Activated CD4-positive, alpha-beta T cell treated with anti-CD3 and anti-CD28 coated beads for 36 hours (primary cell): Measurements from ENCODE around the gene GBP4. TPM values are rescaled to one million over a fixed set of nuclear protein-coding genes. Genes with fewer than 3 reads are reported as not detected.

ENCODE experiments used
- ATAC-seq: fragments of 200-7000 bp; cut with Tn5 transposase; one replicate; pipeline ENCODE4 v1.10.0; 2021; ENCODE audit warnings: mild to moderate bottlenecking, moderate library complexity
- CTCF ChIA-PET: fragments of 350-600 bp; sonication (Branson Sonifier 250); formaldehyde crosslinking; loops from one replicate; lab custom pipeline; 2021; ENCODE audit warnings: antibody characterized with exemption; lab: Charles Lee
- POLR2A ChIA-PET: fragments of 350-600 bp; sonication (Branson Sonifier 250); formaldehyde crosslinking; loops from one replicate; lab custom pipeline; 2021; ENCODE audit warnings: antibody characterized with exemption, inconsistent platforms; lab: Charles Lee
- DNase-seq: peaks from one replicate; pipeline ENCODE4 v3.0.0-alpha.2; 2020
- H3K27ac Mint-ChIP-seq: one replicate; pipeline ENCODE4 v1.8.0; 2021; ENCODE audit warnings: mixed read lengths
- H3K27me3 Mint-ChIP-seq: one replicate; pipeline ENCODE4 v1.8.0; 2021; ENCODE audit warnings: mixed read lengths
- H3K36me3 Mint-ChIP-seq: one replicate; pipeline ENCODE4 v1.8.0; 2021; ENCODE audit warnings: low read depth, mixed read lengths
- H3K4me1 Mint-ChIP-seq: one replicate; pipeline ENCODE4 v1.8.0; 2021; ENCODE audit warnings: mixed read lengths
- H3K4me3 Mint-ChIP-seq: one replicate; pipeline ENCODE4 v1.8.0; 2021; ENCODE audit warnings: mild to moderate bottlenecking, moderate library complexity, mixed read lengths
- H3K9me3 Mint-ChIP-seq: one replicate; pipeline ENCODE4 v1.8.0; 2021; ENCODE audit warnings: low read depth, mixed read lengths
- intact Hi-C, 2 experiments: fragments of 100-400 bp; cut with DNase I in 1 of 2; cut with micrococcal nuclease in 1 of 2; formaldehyde crosslinking; loops; one replicate each; pipeline versions ENCODE4 v1.14.2 to v1.15.1; 2022 to 2024; cut with DNase I, micrococcal nuclease
- total RNA-seq, 2 experiments: library from RNA; stranded (reverse); gene quantifications; one replicate each; pipeline ENCODE4 v1.2.3, GENCODE V29; 2021

The GBP4 gene
- total RNA-seq, 2 experiments from 2014 or later: 30.8 to 34.4 TPM

DNA sequence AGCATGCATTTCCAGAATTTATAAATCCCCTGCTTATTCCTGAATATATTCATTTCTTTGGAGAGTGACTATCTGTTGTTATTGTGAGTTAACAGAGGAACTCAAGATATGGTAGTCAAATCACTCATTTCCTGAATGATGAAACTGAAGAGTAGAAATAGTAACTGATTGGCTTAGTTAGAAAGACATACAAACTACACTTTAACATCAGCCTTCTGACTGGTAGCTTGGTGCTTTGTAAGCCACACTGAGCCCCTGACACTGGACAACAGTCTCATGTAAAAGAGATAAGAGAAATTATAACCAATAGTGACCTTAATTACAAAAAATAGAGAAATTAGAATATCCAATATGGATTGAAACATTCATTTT lies 27.7 kb downstream of the GBP4 start:
- peak; percentile 91 for ATAC-seq
- Mint-ChIP-seq H3K4me1 (peaks cover 7% of the 10 kb centered on the region), H3K27ac (peak overlapping the region; percentile 71), H3K9me3 (no peaks in the 10 kb centered on the region), H3K27me3 (no peaks in the 10 kb centered on the region), H3K36me3 (no peaks in the 10 kb centered on the region), H3K4me3 (no peak overlapping the region)
- DNase-seq: no peak
- intact Hi-C loops: no loop called here
- POLR2A ChIA-PET: interaction anchor here (0.7 kb wide), 1 partner anchor 38 kb away, joined by 3 read pairs; no protein-coding TSS in a partner anchor
- CTCF ChIA-PET: interaction anchor here (1.0 kb wide), 1 partner anchor 212 kb away, joined by 3 read pairs; no protein-coding TSS in a partner anchor

DNA sequence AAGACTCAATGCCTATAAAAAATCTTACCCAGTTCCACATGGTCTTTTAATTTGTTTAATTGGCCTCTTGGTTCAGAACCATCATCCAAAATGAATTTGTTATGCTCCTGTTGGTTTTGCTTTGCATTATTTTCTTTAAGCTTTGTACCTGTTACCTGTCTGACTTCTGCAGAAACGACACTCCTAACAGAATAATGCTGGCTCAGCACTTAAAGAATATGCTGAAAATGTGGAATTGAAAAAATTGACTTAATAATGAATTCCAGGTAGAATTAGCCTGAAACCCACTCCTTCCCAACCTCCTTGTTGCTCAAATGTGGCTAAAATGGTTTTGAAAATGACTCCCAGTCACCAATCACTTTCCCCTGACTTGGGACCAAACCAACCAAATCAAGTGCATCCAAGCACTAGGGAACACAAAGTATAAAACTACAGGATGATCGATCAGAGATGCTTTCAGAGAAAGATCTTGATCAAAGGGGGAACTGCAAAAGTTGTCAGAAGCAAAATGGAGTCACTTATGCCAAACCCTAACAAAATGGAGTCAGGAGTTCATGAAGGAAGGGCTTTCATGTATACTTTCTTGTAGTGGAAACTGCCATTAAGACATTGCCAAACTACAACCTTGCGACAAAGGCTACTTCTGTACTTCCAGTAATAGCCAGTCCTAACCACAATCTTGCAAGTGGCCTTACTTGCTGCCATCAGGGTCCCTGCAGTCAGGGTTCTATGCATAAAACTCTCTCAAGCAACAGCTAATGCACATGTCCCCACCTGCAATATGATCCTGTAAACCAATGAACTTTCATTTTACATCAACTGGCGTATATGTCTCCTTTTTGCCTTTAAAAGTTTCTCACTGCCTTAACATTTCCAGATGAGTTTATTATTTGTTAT lies 28.3 kb downstream of the GBP4 start:
- no peak overlapping the region for H3K4me3 Mint-ChIP-seq
- ChIA-PET CTCF (no interaction called here), POLR2A (no interaction called here)
- peak; percentile 70 for ATAC-seq
- intact Hi-C loops: no loop called here
- H3K4me1 Mint-ChIP-seq: peaks cover 7% of the 10 kb centered on the region
- no peaks in the 10 kb centered on the region for H3K9me3 Mint-ChIP-seq
- no peak for DNase-seq
- H3K36me3 Mint-ChIP-seq: no peaks in the 10 kb centered on the region
- peak overlapping the region; percentile 71 for H3K27ac Mint-ChIP-seq
- H3K27me3 Mint-ChIP-seq: no peaks in the 10 kb centered on the region

DNA sequence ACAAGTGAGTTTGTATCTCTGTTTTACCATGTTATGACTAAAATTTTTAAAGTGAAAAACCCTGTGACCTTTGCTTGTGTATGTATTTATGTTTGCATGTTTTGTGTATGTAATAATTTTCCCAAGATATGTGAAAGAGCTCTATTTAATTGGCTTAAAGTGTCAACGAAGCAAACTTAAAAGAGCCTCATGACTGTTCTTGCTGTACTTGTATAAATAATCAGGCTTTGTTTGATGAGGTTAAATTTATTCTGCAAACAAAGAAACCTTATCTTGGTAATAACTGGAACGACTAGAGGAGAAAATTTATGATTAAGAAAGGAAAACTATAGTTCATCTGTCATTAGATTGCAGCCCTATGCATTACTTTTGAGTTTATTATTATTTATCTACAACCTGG lies 29.6 kb downstream of the GBP4 start:
- Mint-ChIP-seq H3K27me3 (no peaks in the 10 kb centered on the region), H3K9me3 (no peaks in the 10 kb centered on the region), H3K4me1 (peaks cover 7% of the 10 kb centered on the region), H3K27ac (no peak overlapping the region), H3K4me3 (no peak overlapping the region), H3K36me3 (no peaks in the 10 kb centered on the region)
- intact Hi-C loops: no loop called here
- CTCF ChIA-PET: interaction anchor here (0.6 to 0.7 kb wide), 2 partner anchors 9 to 276 kb away, joined by 3 read pairs; no protein-coding TSS in a partner anchor
- POLR2A ChIA-PET: no interaction called here
- no peak for DNase-seq
- ATAC-seq: no peak

DNA sequence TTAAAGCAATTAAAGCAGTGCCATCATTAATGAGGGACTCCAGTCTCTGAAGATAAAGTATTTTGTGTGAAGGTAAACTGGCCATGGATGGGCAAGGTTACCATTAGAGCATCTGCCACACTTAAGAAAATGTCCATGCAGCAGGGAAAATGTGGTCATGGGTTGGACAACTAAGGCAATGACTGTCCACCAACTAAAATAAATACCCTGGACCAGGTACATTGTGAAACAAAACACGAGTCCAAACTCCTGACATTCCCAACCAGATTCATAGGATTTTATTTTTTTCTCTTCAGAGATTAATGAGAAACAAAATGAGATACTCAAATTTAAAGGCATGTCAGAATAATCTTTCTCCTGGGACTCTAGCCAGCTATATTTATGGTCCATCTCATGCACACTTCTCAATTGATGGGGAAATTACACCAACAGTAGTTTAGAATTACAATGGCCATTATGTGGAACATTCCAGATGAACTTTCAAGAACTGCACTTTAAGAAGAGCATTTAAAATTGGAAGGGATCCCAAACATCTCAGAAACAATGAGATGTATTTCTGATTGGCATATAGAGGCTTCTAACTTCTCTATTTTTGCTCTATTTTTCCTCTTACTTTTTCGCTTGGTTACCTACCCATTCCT lies 31.0 kb downstream of the GBP4 start:
- H3K4me3 Mint-ChIP-seq: no peak overlapping the region
- intact Hi-C loops: no loop called here
- DNase-seq: no peak
- H3K9me3 Mint-ChIP-seq: no peaks in the 10 kb centered on the region
- peaks cover 7% of the 10 kb centered on the region for H3K4me1 Mint-ChIP-seq
- H3K27ac Mint-ChIP-seq: no peak overlapping the region
- H3K36me3 Mint-ChIP-seq: no peaks in the 10 kb centered on the region
- CTCF ChIA-PET: interaction anchor here (1.2 kb wide), 1 partner anchor 82 kb away, joined by 4 read pairs; no protein-coding TSS in a partner anchor
- ATAC-seq: no peak
- no peaks in the 10 kb centered on the region for H3K27me3 Mint-ChIP-seq
- POLR2A ChIA-PET: no interaction called here

DNA sequence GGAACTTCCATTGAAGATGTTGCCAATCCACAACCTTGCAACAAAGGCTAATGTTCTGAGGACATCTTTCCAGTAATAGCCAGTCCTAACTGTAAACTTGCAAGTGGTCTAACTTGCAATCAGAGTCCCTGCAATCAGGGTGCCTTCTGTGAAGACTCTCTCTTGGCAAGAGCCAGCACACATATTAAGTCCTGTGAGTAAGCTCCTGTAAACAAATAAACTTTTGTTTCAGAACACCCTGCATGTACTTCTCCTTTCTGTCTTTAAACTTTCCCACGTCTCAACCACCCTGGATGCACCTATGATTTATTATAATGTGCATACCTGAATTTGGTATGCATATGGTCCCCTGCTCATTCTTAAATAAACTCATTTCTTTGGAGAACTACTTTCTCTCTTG lies 32.0 kb downstream of the GBP4 start:
- POLR2A ChIA-PET: no interaction called here
- DNase-seq: no peak
- intact Hi-C loops: no loop called here
- H3K27ac Mint-ChIP-seq: no peak overlapping the region
- no peaks in the 10 kb centered on the region for H3K9me3 Mint-ChIP-seq
- H3K4me1 Mint-ChIP-seq: peaks cover 7% of the 10 kb centered on the region
- H3K4me3 Mint-ChIP-seq: no peak overlapping the region
- ATAC-seq: no peak
- H3K27me3 Mint-ChIP-seq: no peaks in the 10 kb centered on the region
- CTCF ChIA-PET: interaction anchor here (0.8 to 1.2 kb wide), 3 partner anchors 35 to 82 kb away, joined by 3 to 4 read pairs (median 3); no protein-coding TSS in a partner anchor
- no peaks in the 10 kb centered on the region for H3K36me3 Mint-ChIP-seq

DNA sequence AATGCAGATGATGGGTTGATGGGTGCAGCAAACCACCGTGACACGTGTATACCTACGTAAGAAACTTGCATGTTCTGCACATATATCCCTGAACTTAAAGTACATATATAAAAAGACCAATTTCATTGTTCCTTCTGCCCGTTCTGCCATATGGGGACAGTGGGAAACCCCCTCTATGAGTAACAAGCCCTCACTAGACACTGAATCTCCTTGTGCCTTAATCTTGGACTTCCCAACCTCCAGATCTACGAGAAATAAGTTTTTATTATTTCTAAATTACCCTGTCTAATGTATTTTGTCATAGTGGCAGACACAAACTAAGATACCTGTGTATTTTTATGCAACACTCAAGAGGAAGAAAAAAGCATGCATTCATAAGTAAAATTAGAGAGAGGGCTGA lies 32.9 kb downstream of the GBP4 start:
- H3K27ac Mint-ChIP-seq: peak overlapping the region; percentile 43
- H3K27me3 Mint-ChIP-seq: no peaks in the 10 kb centered on the region
- DNase-seq (no peak), ATAC-seq (no peak)
- peaks cover 4% of the 10 kb centered on the region for H3K4me1 Mint-ChIP-seq
- intact Hi-C loops: no loop called here
- no peak overlapping the region for H3K4me3 Mint-ChIP-seq
- peaks cover 2% of the 10 kb centered on the region for H3K9me3 Mint-ChIP-seq
- H3K36me3 Mint-ChIP-seq: no peaks in the 10 kb centered on the region
- CTCF ChIA-PET: no interaction called here
- POLR2A ChIA-PET: no interaction called here

DNA sequence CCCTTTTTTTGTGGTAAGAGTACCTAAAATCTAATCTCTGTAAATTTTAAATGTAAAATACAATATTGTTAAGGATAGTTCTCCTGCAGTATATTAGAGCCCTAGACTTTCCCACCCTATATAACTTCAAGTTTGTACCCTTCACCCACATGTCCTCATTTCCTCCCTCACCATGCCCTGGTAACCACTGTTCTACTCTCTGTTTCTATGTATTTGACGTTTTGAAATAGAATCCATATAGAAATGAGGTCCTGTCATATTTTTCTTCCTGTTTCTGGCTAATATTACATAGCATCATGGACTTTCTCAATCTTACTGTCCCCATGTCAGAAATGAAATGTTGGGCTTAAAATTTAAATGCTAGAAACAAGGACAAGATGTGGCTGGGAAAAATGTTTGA lies 47.7 kb downstream of the GBP4 start:
- Mint-ChIP-seq H3K27ac (no peak overlapping the region), H3K27me3 (peaks cover 12% of the 10 kb centered on the region), H3K4me1 (peaks cover 10% of the 10 kb centered on the region), H3K36me3 (peaks cover 3% of the 10 kb centered on the region), H3K4me3 (no peak overlapping the region), H3K9me3 (peaks cover 5% of the 10 kb centered on the region)
- intact Hi-C loops: no loop called here
- ATAC-seq: no peak
- DNase-seq: no peak
- ChIA-PET POLR2A (no interaction called here), CTCF (no interaction called here)

DNA sequence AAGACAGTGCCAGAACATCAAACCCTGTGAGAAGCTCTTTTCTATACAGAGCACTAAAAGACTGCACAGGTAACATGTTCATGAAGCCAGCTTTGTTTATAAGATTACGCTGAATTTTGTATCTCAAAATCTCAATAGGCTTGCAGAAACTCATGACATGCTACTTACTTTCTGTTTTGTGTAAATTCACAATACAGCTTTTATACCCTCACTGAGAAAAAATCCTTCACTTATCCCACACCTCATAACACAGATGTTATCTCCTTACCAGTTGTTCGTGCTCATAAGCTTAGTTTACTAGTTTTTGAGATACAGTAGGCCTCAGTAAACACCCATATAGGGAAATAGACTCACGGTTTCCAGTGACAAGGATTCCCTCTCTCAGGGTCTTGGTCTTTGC lies 48.8 kb downstream of the GBP4 start:
- Mint-ChIP-seq H3K9me3 (no peaks in the 10 kb centered on the region), H3K4me1 (peaks cover 13% of the 10 kb centered on the region), H3K27me3 (peaks cover 12% of the 10 kb centered on the region), H3K27ac (no peak overlapping the region), H3K4me3 (no peak overlapping the region), H3K36me3 (no peaks in the 10 kb centered on the region)
- POLR2A ChIA-PET: no interaction called here
- CTCF ChIA-PET: interaction anchor here (1.0 to 1.8 kb wide), 4 partner anchors 14 to 64 kb away, joined by 3 to 6 read pairs (median 4); no protein-coding TSS in a partner anchor
- intact Hi-C loops: no loop called here
- ATAC-seq (no peak), DNase-seq (no peak)

DNA sequence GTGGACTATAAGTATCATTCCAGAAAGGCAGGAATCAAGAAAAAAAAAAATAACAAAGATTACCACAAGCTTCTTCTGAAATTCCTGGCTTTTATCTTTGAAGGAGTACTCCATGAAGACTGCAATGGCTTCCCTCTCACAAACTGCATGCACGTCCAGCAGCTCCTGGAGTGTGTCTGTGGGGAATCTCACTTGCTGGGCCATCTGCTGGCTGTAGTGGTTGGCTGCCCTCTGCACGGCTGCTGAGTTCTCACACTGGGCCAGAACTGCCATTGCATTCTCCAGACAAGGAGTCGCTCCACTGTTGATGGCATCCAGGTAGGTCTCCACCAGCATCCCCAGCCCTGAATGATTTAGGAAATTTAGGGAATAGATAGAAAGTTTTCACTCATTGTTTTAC lies 49.5 kb downstream of the GBP4 start:
- ChIA-PET CTCF (interaction anchor here (0.6 to 1.8 kb wide), 3 partner anchors 14 to 126 kb away, joined by 3 to 6 read pairs (median 3); partner anchors contain the start of gene GBP3), POLR2A (no interaction called here)
- Mint-ChIP-seq H3K27me3 (peaks cover 12% of the 10 kb centered on the region), H3K27ac (no peak overlapping the region), H3K36me3 (no peaks in the 10 kb centered on the region), H3K9me3 (no peaks in the 10 kb centered on the region), H3K4me1 (peaks cover 16% of the 10 kb centered on the region), H3K4me3 (no peak overlapping the region)
- ATAC-seq (no peak), DNase-seq (no peak)
- intact Hi-C loops: no loop called here

DNA sequence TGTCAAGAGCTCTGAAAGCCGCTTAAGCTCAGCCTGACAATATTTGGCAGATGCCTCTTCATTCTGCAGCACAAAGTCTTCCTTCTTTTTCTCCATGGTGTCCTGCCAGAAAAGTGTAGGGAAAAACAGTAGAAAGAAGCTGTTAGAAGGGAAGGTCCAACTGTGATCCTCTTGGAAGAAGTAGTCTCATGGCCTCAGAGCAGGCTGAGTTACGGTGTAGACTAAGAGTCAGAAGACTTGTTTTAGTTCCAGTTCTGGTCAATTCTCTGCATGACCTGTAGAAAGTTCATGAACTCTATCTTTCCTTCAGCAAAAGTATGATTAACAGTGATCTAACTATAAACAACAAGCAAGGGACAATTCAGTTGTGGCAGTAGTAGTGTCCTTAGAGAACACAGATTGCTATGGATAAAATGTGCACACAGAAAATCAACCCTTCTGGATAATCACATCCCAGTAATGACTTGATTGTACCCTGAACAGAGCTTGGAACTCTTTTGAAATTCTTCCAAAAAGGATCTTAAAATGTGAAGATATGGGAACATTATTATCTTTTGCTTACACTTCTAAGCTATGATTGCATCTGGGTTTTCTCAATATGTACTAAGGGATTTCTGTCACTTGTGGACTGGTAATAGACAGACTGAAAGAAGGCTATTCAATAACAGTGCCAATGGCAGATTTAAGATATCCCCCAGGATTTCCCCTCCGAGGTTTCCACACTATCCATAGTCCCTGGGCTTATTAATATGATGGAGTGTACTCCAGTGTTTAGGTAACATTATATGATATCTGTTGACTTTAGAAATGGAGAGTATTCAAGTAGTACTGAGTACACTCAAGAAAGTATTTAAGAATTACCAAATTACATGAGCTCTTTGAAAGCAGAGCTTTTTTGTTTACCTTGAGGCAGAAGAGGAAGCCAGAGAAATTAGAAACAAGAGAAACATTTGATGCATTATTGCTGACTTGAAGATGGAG lies 50.8 kb downstream of the GBP4 start:
- no peaks in the 10 kb centered on the region for H3K9me3 Mint-ChIP-seq
- intact Hi-C loops: no loop called here
- H3K4me1 Mint-ChIP-seq: peaks cover 16% of the 10 kb centered on the region
- DNase-seq (no peak), ATAC-seq (no peak)
- H3K27ac Mint-ChIP-seq: no peak overlapping the region
- POLR2A ChIA-PET: no interaction called here
- no peak overlapping the region for H3K4me3 Mint-ChIP-seq
- H3K36me3 Mint-ChIP-seq: no peaks in the 10 kb centered on the region
- peaks cover 12% of the 10 kb centered on the region for H3K27me3 Mint-ChIP-seq
- CTCF ChIA-PET: interaction anchor here (0.9 to 1.8 kb wide), 5 partner anchors 15 to 215 kb away, joined by 3 to 6 read pairs (median 3); no protein-coding TSS in a partner anchor

DNA sequence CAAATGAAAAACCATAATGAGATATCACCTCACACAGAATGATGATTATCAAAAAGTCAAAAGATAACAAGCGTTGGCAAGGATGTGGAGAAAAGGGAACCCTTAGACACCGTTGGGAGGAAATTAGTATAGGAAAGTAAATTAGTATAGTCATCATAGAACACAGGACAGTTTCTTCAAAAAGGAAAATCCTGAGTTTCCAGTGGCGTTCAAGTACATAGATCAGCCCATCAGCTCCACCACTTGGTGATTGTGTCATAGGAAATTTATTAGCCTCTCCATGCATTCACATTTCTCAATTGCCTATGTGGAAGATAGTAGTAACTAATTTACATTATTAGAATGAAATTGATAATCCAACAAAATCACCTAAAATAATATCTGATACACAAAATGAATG lies 52.0 kb downstream of the GBP4 start:
- Mint-ChIP-seq H3K27ac (no peak overlapping the region), H3K4me3 (no peak overlapping the region), H3K4me1 (peaks cover 14% of the 10 kb centered on the region), H3K36me3 (no peaks in the 10 kb centered on the region), H3K9me3 (no peaks in the 10 kb centered on the region), H3K27me3 (peaks cover 12% of the 10 kb centered on the region)
- intact Hi-C loops: no loop called here
- POLR2A ChIA-PET: no interaction called here
- CTCF ChIA-PET: interaction anchor here (1.0 kb wide), 1 partner anchor 164 kb away, joined by 3 read pairs; no protein-coding TSS in a partner anchor
- no peak for ATAC-seq
- no peak for DNase-seq
